Measurements from ENCODE around the gene CDIPT.
"Not testable (repeated sequence)": the region's sequence is repeated elsewhere in the genome, so short reads cannot be mapped to it uniquely, and the experiment has no call there.

CDIPT gene, protein sequence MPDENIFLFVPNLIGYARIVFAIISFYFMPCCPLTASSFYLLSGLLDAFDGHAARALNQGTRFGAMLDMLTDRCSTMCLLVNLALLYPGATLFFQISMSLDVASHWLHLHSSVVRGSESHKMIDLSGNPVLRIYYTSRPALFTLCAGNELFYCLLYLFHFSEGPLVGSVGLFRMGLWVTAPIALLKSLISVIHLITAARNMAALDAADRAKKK

GRCh38 chr16:29862884-29863668 lies at the start of gene CDIPT:
Gene CDIPT (minus strand): TSS chr16:29863226. CDS start chr16:29862857, 369 bp downstream.
- DNase-seq, result peak; percentile 90

DNA sequence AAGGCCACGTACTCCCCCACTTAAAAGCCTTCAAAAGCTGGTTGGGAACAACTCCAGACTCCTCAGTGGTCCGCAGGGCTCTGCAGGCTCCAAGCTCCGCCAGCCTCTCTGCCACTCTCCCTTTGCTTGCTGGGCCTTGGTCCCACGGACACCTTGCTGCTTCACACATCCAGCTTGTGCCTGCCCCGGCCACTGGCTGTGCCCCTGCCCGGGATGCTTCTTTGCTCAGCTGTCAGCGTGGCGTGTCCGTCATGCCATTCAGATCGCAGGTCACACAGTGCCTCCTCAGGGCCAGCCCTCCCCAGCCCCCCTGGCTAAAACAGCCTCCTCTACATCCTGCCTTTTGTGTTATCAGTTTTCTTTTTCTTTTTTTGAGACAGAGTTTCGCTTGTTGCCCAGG lies 49.1 kb upstream of the CDIPT start:
- DNase-seq, result no peak

DNA sequence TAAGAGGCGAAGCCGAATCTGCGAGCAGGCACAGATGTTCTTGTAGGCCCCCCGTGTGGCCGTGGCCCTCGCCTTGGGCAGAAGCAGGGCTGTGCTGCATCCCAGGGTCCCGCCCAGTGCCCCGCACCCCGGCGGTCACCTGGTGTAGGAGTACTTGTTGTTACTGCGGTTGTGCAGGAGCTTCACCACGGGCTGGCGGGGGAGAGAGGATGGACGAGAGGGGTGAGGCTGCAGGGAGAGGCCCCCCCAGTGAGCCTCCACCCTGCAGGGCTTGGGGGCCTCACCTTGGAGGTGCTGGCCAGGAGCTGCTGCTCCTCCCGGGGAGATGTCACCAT lies 48.6 kb upstream of the CDIPT start:
- DNase-seq, result no peak

DNA sequence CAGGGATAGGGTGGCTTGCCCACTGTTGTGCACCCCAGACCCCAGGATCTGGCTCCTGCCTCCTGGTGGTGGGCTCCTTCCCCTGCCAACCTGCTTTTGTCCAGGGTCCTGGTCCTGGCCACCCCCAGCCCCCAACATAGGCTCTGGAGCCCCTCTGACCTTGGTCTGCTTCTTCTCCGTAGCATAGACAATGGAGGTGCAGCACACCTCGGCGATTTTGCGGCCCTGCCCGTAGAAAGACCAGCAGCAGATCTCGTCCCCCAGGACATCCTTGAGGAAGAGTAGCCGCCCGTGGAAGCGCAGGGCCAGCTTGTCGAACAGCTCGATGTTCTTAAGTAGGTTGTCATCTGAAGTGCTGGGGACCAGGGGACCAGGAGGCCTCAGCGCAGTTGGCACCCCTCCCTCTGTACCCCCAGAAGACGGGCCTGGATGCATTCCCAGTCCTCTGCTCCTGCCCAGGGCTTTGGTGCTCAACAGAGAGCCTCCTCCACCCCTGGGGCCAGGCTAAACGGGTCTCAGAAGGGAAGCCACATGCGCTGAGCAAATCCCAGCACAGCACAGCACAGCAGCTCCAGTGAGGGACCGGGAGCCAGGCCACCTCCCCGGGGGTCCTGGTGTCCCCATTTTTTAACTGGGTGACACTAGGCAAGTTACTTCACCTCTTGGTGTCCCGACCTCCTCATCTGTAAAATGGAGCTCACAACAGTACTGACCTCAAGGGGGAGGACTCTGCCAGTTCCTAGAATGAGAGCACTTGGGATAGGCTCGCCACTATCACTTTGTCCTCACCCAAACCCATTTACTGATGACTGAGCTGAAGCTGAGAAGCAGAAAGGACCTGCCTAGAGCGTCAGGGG lies 48.0 kb upstream of the CDIPT start:
- DNase-seq, result no peak

- DNase-seq, result not testable (repeated sequence)
These were observed 46.8 kb upstream of the CDIPT start for GRCh38 chr16:29909851-29910250.

DNA sequence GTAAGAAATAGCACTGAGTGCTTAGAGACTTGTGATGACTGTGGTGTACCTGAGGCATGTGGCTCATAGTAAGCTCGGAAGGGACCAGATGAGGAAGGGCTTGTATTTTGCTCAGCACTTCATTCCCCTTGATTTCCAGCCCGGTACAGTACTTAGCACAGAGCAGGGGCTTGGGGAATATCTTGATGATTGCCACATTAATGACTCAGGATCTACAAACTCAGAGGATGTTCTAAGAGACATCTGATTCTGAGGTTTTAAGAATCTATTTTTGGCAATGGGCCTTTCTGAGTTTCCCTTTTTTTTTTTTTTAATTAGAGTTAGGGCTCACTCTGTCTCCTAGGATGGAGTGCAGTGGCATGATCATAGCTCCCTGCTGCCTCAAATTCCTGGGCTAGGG lies 46.4 kb upstream of the CDIPT start:
- no peak for DNase-seq

- DNase-seq, result no peak
These were observed 45.7 kb upstream of the CDIPT start for GRCh38 chr16:29908719-29909220.

- no peak for DNase-seq
These were observed 44.9 kb upstream of the CDIPT start for GRCh38 chr16:29907973-29908372.

DNA sequence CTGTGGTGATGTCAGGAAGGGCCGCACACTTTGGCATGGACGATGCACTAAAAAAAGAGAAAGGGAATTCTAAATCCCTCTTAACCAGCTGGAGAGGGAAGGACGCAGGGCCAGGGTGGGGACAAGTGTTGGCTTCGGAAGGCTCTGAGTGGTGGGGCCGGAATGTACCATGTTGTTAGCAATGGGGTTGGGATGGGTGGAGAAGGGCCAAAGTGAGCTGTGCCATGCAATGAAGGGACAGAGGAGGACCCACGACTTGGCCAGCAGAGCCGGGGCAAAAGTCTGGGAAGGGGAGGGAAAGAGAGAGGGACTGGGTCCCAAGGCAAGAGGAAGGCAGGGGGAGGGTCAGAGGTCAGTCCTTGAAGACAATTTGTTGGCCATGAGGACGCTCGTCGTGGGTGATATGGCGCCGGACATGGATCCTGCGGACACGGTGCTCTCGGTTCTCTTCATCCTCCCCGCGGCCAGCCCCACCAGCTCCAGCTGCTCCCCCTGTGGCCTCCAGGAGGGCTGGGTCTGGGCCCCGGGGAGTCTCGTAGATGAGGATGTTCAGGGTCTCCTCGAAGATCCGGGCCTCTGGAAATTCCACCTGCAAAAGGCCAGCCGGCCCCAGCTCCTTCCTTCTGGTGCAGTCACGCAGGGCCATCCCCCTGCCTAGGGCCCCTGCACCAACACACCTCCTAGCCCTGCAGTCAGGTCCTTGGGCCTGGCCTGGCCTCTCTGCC lies 43.7 kb upstream of the CDIPT start:
- DNase-seq, result no peak

- DNase-seq, result no peak
These were observed 42.6 kb upstream of the CDIPT start for GRCh38 chr16:29905668-29906067.

GRCh38 chr16:29904947-29905346 lies 41.9 kb upstream of the CDIPT start:
- no peak for DNase-seq

GRCh38 chr16:29903590-29903989 lies 40.6 kb upstream of the CDIPT start:
- no peak for DNase-seq

DNA sequence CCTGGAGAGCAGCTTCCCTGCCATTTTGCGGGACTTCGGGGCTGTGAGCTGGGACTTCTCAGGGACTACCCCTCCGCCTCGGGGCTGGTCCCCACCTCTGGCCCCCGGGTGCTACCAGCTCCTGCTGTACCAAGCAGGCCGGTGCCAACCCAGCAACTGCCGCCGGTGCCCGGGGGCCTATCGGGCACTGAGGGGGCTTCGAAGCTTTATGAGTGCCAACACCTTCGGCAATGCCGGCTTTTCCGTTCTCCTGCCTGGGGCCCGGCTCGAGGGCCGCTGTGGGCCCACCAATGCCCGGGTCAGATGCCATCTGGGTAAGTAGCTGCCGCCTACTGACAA lies 38.5 kb upstream of the CDIPT start:
- no peak for DNase-seq

GRCh38 chr16:29900888-29901606 lies 38.0 kb upstream of the CDIPT start:
- DNase-seq, result no peak

DNA sequence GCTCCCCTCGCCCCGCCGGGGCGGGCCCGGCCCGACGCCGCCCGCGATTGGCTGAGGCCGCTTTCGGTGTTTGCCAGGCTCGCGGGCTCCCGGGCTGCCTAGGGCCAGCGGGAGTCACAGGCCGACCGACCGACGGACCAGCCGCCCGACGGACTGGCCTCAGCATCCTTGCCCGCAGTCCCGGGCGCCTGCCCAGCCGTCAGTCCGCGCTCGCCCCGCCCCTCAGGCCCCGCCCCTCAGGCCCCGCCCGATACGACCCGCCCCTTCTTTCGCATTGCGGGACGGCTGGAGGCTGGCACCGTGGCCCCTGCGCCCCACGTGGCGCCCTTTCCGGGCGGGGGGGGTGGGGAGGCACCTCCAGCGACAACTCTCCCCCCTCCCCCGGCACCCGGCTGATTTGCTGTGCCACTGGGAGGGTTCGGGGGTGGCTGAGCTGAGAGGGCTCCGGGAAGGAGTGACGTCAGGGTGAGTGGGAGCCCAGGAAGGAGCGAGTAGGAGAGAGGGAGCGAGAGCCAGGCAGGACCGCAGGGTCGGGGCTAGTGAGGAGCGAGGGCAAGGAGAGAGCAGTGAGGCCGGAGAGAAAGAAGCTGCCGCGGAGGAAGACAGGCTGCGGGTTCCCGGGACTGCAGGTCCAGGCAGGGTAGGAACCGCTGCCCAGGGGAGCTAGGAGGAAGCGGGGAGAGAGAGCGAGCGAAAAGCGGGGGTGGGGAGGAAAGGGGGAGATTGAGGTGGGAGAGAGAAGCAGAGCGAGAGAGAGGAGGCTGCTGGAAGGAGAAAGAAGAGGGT lies 37.3 kb upstream of the CDIPT start, which contains the start of gene ASPHD1:
Gene ASPHD1, plus strand, starts transcription at position 387 of the 786 bp plus-strand sequence. CDS start 484 bp downstream, outside the sequence.
- DNase-seq, result peak; percentile 80

GRCh38 chr16:29899516-29900101 lies 36.6 kb upstream of the CDIPT start, which contains the start of gene SEZ6L2:
Gene SEZ6L2 (minus strand): TSS chr16:29899550. CDS start chr16:29899019, 531 bp downstream.
- no peak for DNase-seq

GRCh38 chr16:29898804-29899515 lies 35.9 kb upstream of the CDIPT start:
- no peak for DNase-seq

DNA sequence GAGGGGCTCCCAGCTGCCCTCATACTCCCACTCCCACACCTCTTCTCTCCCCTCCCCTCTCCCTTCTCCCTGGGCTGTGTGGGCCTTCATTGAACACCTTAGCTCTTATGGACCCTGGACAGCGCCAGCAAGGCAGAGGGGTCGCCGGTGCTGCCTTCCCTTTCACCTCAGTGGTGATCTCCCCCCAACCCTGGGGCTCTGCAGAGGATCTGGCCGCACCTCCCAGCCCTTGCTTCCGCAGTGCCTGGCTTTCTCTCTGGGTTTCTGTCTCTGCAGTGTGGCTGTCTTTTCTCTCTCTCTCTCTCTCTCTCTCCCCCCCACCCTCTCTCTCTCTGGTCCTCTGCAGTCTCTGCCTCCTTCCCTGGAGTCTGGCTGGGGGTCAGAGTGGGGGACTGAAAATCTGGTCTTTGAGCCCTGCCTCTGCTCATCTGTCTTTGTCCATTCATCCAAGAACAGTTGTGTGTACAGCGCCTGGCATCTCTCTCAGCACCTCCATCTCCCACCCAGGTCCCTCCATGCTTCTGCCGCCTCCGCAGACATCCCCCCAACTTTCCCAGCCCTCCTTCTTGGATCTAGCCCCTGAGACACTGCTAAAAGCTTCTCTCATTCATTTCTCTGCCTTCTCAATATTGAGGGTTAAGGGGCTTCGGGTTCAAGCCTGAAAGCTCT lies 35.2 kb upstream of the CDIPT start:
- no peak for DNase-seq

DNA sequence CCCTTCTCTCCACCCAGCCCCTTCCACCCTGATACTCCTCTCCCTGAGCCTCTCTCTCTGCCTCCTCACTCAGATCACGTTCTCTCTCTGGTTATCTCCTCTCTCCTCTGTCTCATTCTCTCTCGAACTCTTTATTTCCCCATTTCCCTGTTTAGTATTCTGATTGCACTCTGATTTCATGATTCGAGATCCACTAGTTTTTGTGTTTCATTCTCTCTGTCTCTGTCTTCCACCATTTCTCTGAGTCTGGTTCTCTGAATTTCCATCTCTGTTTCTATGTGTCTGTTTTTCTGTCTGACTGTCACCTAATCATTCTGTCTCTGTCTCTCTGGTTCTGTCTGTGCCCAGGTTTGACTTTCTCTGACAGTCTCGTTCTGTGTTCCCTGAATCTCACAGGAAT lies 34.3 kb upstream of the CDIPT start:
- no peak for DNase-seq

- DNase-seq, result no peak
These were observed 33.8 kb upstream of the CDIPT start for GRCh38 chr16:29896841-29897240.

Measured in activated CD4-positive, alpha-beta T cell treated with anti-CD3 and anti-CD28 coated beads, Interleukin-2, amount 50 U/mL, for 1 hour (primary cell).